H9 (cell line): ENCODE data around the gene FRG2B. TPM values are rescaled to one million over a fixed set of nuclear protein-coding genes. Genes with fewer than 3 reads are reported as not detected.

ENCODE experiments used
- DNase-seq: peaks from one replicate; pipeline ENCODE4 v3.0.0-alpha.2; 2017
- H2AFZ ChIP-seq: one replicate; pipeline ENCODE4 v1.6.1; 2013; ENCODE audit warnings: mild to moderate bottlenecking, low read length, control low read depth, moderate library complexity
- H2AK5ac ChIP-seq: 2 replicates; pipeline ENCODE4 v1.6.1; 2013; ENCODE audit warnings: low read length, control low read depth, mixed read lengths; ENCODE audit not compliant: insufficient read length
- H2BK120ac ChIP-seq: one replicate; pipeline ENCODE4 v1.6.1; 2013; ENCODE audit warnings: low read depth, mild to moderate bottlenecking, low read length, control low read depth, inconsistent platforms; ENCODE audit not compliant: poor library complexity, severe bottlenecking
- H2BK12ac ChIP-seq: 2 replicates; pipeline ENCODE4 v1.6.1; 2013; ENCODE audit warnings: low read length, control low read depth, mixed read lengths, low read depth; ENCODE audit not compliant: insufficient read length
- H2BK15ac ChIP-seq: 2 replicates; pipeline ENCODE4 v1.6.1; 2013; ENCODE audit warnings: low read depth, low read length, control low read depth
- H2BK20ac ChIP-seq: one replicate; pipeline ENCODE4 v1.6.1; 2013; ENCODE audit warnings: low read depth, mild to moderate bottlenecking, low read length, control low read depth, inconsistent platforms; ENCODE audit not compliant: poor library complexity, severe bottlenecking
- H2BK5ac ChIP-seq: 2 replicates; pipeline ENCODE4 v1.6.1; 2013; ENCODE audit warnings: low read length, control low read depth, mixed read lengths; ENCODE audit not compliant: insufficient read length
- H3K14ac ChIP-seq: 2 replicates; pipeline ENCODE4 v1.6.1; 2013; ENCODE audit warnings: low read length, control low read depth; ENCODE audit not compliant: insufficient read depth
- H3K18ac ChIP-seq: 2 replicates; pipeline ENCODE4 v1.6.1; 2013; ENCODE audit warnings: low read depth, mild to moderate bottlenecking, mixed read lengths, low read length, control low read depth; ENCODE audit not compliant: insufficient read length
- H3K23ac ChIP-seq: 2 replicates; pipeline ENCODE4 v1.6.1; 2013; ENCODE audit warnings: low read length, control low read depth, mixed read lengths, low read depth; ENCODE audit not compliant: insufficient read length
- H3K23me2 ChIP-seq: 2 replicates; pipeline ENCODE4 v1.6.1; 2013; ENCODE audit warnings: low read depth, mild to moderate bottlenecking, mixed read lengths, low read length, control low read depth; ENCODE audit not compliant: insufficient read length, poor library complexity, severe bottlenecking
- H3K27ac ChIP-seq: 2 replicates; pipeline ENCODE4 v1.5.1; 2013; ENCODE audit warnings: low read length, control low read depth, mixed read lengths, low read depth; ENCODE audit not compliant: insufficient read length
- H3K27me3 ChIP-seq: 2 replicates; pipeline ENCODE4 v1.6.1; 2013; ENCODE audit warnings: low read length, control low read depth, inconsistent platforms; ENCODE audit not compliant: insufficient read depth
- H3K4ac ChIP-seq: 2 replicates; pipeline ENCODE4 v1.6.1; 2013; ENCODE audit warnings: low read depth, mild to moderate bottlenecking, control low read depth, inconsistent platforms, low read length, moderate library complexity
- H3K4me1 ChIP-seq: 2 replicates; pipeline ENCODE4 v1.6.1; 2013; ENCODE audit warnings: low read length, control low read depth, inconsistent platforms; ENCODE audit not compliant: insufficient read depth
- H3K4me2 ChIP-seq: 2 replicates; pipeline ENCODE4 v1.6.1; 2013; ENCODE audit warnings: low read length, control low read depth, mixed read lengths; ENCODE audit not compliant: insufficient read length, insufficient read depth
- H3K56ac ChIP-seq: 2 replicates; pipeline ENCODE4 v1.6.1; 2013; ENCODE audit warnings: low read depth, mild to moderate bottlenecking, mixed read lengths, low read length, control low read depth; ENCODE audit not compliant: insufficient read length
- H3K79me1 ChIP-seq: 2 replicates; pipeline ENCODE4 v1.6.1; 2013; ENCODE audit warnings: low read depth, mild to moderate bottlenecking, moderate library complexity, low read length, control low read depth, inconsistent platforms; ENCODE audit not compliant: insufficient read depth, poor library complexity, severe bottlenecking
- H3K79me2 ChIP-seq: 2 replicates; pipeline ENCODE4 v1.6.1; 2013; ENCODE audit warnings: low read length, control low read depth, inconsistent platforms; ENCODE audit not compliant: insufficient read depth
- H3K9ac ChIP-seq: 2 replicates; pipeline ENCODE4 v1.6.1; 2013; ENCODE audit warnings: low read length, control low read depth, mixed read lengths; ENCODE audit not compliant: insufficient read length; ENCODE audit errors: extremely low read depth
- H3K9me3 ChIP-seq: one replicate; pipeline ENCODE4 v1.6.1; 2013; ENCODE audit warnings: low read depth, low read length, inconsistent platforms; ENCODE audit not compliant: control insufficient read depth
- H3T11ph ChIP-seq: one replicate; pipeline ENCODE4 v1.6.1; 2013; ENCODE audit warnings: mild to moderate bottlenecking, low read length, control low read depth, inconsistent platforms
- H4K20me1 ChIP-seq: one replicate; pipeline ENCODE4 v1.6.1; 2013; ENCODE audit not compliant: control insufficient read depth, insufficient read length, insufficient read depth
- H4K5ac ChIP-seq: 2 replicates; pipeline ENCODE4 v1.6.1; 2013; ENCODE audit warnings: low read depth, mild to moderate bottlenecking, mixed read lengths, low read length, control low read depth; ENCODE audit not compliant: insufficient read length
- H4K8ac ChIP-seq: replicated peaks from 2 replicates; pipeline ENCODE4 v1.6.1; 2013; ENCODE audit warnings: low read length, control low read depth, mixed read lengths, low read depth; ENCODE audit not compliant: insufficient read length
- H4K91ac ChIP-seq: 2 replicates; pipeline ENCODE4 v1.6.1; 2013; ENCODE audit warnings: low read depth, mild to moderate bottlenecking, moderate library complexity, mixed read lengths, low read length, control low read depth; ENCODE audit not compliant: insufficient read length
- H3K27ac Mint-ChIP-seq, 3 experiments: 2 replicates in 2 of 3; 3 replicates in 1 of 3; pipeline ENCODE4 v1.8.0; 2020 to 2021; ENCODE audit warnings: mixed read lengths in 3 of 3, mild to moderate bottlenecking in 1 of 3, moderate library complexity in 1 of 3
- H3K27me3 Mint-ChIP-seq: 2 replicates; pipeline ENCODE4 v1.8.0; 2021; ENCODE audit warnings: low read depth, mild to moderate bottlenecking, moderate library complexity, mixed read lengths
- H3K36me3 Mint-ChIP-seq, 3 experiments: 2 replicates in 2 of 3; 3 replicates in 1 of 3; pipeline ENCODE4 v1.8.0; 2020 to 2021; ENCODE audit warnings: low read depth in 3 of 3, mixed read lengths in 3 of 3; ENCODE audit not compliant: insufficient read depth in 1 of 3
- H3K4me1 Mint-ChIP-seq, 2 experiments: 2 replicates each; pipeline ENCODE4 v1.8.0; 2020; ENCODE audit warnings: mixed read lengths in 2 of 2
- H3K4me3 Mint-ChIP-seq, 2 experiments: 2 replicates in 1 of 2; 3 replicates in 1 of 2; pipeline ENCODE4 v1.8.0; 2020 to 2021; ENCODE audit warnings: mild to moderate bottlenecking in 2 of 2, mixed read lengths in 2 of 2, moderate library complexity in 1 of 2
- H3K9me3 Mint-ChIP-seq, 2 experiments: 2 replicates in 1 of 2; 3 replicates in 1 of 2; pipeline ENCODE4 v1.8.0; 2020; ENCODE audit warnings: mild to moderate bottlenecking in 2 of 2, mixed read lengths in 2 of 2, moderate library complexity in 1 of 2
- WGBS: extraction: QIAGEN DNeasy Blood & Tissue Kit; methylation state at CpG from one replicate; pipeline ENCODE4 v1.1.7; 2013; ENCODE audit warnings: missing lambda C conversion rate, low lambda C conversion rate, mixed read lengths; ENCODE audit not compliant: insufficient read length; ENCODE audit errors: extremely low coverage; 5-methylcytosine and 5-hydroxymethylcytosine counted together
- total RNA-seq: library from RNA; stranded (reverse); gene quantifications from 2 replicates; pipeline ENCODE4 v1.2.1, GENCODE V29; 2021
- TF ChIP-seq, protein P1 (sequence below): fragments of 200-600 bp; sonication (generic); conservative IDR thresholded peaks from 3 replicates; pipeline ENCODE4 v1.8.0; 2021; ENCODE audit warnings: antibody characterized with exemption, mild to moderate bottlenecking

The FRG2B gene
- total RNA-seq, 1 experiment from 2014 or later = not detected

DNA sequence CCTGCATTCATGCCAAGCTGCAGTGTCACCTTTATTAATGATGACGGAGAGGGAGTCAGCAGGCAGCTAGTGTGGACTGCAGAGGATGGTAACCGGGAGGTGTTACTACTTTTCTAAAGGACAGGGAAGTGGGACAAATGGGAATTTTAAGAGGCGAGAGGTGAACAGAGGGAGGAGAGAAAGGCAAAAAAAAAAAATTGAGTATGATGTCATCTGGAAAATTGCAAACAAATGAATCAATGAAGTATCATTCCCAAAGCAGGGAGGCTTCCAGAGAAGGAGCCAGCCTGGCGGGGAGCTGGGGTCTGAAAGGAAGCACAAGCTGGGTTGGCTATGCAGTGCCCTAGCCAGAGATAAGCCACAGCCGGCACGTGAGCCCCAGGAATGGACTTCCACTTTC, 12.9 kb downstream of the FRG2B start:
- no peaks in the 10 kb centered on the region; the same call in 1 of the 2 replicates for H3K79me2 ChIP-seq
- no peak overlapping the region for H3K18ac ChIP-seq
- H4K91ac ChIP-seq = no peak overlapping the region
- no peak overlapping the region for H3K9ac ChIP-seq
- no peak overlapping the region for H3K23ac ChIP-seq
- TF ChIP-seq, protein P1, sequence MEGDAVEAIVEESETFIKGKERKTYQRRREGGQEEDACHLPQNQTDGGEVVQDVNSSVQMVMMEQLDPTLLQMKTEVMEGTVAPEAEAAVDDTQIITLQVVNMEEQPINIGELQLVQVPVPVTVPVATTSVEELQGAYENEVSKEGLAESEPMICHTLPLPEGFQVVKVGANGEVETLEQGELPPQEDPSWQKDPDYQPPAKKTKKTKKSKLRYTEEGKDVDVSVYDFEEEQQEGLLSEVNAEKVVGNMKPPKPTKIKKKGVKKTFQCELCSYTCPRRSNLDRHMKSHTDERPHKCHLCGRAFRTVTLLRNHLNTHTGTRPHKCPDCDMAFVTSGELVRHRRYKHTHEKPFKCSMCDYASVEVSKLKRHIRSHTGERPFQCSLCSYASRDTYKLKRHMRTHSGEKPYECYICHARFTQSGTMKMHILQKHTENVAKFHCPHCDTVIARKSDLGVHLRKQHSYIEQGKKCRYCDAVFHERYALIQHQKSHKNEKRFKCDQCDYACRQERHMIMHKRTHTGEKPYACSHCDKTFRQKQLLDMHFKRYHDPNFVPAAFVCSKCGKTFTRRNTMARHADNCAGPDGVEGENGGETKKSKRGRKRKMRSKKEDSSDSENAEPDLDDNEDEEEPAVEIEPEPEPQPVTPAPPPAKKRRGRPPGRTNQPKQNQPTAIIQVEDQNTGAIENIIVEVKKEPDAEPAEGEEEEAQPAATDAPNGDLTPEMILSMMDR = no peak
- no peaks in the 10 kb centered on the region for H3K79me1 ChIP-seq
- no peak overlapping the region for H2BK12ac ChIP-seq
- H3K9me3 ChIP-seq = peaks cover 83% of the 10 kb centered on the region
- no peaks in the 10 kb centered on the region for H4K20me1 ChIP-seq
- H3K14ac ChIP-seq = no peak overlapping the region
- H2AFZ ChIP-seq = no peak overlapping the region
- Mint-ChIP-seq H3K27me3 (peaks cover 2% of the 10 kb centered on the region; the same call in 1 of the 2 replicates), H3K4me1 (no peaks in the 10 kb centered on the region), H3K9me3 (peaks cover 99 to 100% of the 10 kb centered on the region in 2 experiments), H3K4me3 (no peak overlapping the region), H3K36me3 (peaks cover 7 to 48% (median 21%) of the 10 kb centered on the region in 3 experiments; a peak in 6 of 7 replicates), H3K27ac (no peak overlapping the region)
- H3K23me2 ChIP-seq = no peaks in the 10 kb centered on the region
- H3K56ac ChIP-seq = no peak overlapping the region
- no peak overlapping the region for H3T11ph ChIP-seq
- H3K4me1 ChIP-seq = no peaks in the 10 kb centered on the region
- no peak overlapping the region for H2AK5ac ChIP-seq
- H3K27me3 ChIP-seq = no peaks in the 10 kb centered on the region
- no peak overlapping the region for H3K4me2 ChIP-seq
- H2BK20ac ChIP-seq = no peak overlapping the region
- H2BK5ac ChIP-seq = no peak overlapping the region
- no peak overlapping the region for H4K5ac ChIP-seq
- no peak for DNase-seq
- H3K4ac ChIP-seq = no peak overlapping the region
- no CpG with 5 or more reads among the region's 6 CpGs for WGBS
- H3K27ac ChIP-seq = no peak overlapping the region
- H4K8ac ChIP-seq = no peak overlapping the region
- no peak overlapping the region for H2BK15ac ChIP-seq
- no peak overlapping the region for H2BK120ac ChIP-seq
